Dedifferentiated amniotic fluid mesenchymal stem cell (primary cell): ENCODE data around the gene CABP1.
"Not testable (repeated sequence)": the region's sequence is repeated elsewhere in the genome, so short reads cannot be mapped to it uniquely, and the experiment has no call there.

Source experiments
- DNase-seq: peaks from one replicate; pipeline ENCODE4 v3.0.0-alpha.2; 2016; ENCODE audit errors: extremely low spot score

Gene CABP1

DNA sequence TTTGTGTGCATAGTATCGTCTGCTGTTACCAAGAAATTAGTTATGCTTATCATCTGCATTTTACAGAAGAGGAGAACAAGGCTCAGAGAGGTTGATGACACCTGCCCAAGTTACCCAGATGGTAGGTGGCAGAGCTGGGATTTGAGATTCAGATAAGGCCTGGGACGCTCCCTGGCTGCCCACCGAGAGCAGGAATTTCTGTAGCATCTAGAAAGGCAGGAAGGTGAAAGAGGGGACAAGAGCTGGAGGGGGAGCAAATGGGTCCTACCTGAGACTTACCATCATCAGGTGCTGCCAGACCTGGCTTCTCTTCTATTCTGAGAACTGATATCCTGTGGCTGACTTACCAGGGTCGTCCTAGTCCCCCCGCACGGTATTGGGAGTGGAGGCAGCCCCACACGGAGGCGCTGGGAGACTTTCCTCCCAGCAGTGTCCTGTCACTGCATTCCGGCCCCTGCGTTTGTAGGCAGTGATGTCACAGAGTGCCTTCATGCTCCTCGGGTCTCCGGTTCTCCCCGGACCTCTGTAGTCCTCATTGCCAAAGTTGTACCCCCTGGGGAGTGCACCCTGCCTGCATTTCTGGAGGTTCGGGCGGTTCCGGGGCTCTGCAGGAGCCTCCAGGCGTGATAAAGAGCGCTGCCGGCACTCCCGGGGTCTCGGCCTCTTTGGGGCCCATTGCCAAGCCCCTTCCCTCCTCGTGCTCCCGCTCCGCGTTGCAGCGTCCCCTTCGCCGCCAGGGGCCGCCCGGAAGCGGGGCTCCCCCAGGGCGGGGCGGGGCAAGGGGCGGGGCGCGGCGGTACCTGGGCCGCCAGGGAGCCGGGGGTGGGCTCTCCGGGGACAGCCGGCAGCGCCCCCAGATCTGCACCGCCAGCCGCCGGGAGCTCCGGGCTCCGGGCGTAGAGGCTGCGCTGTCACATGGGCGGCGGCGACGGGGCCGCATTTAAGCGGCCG, at the start of gene CABP1:
TSS of gene CABP1 (plus strand) at position 856 of the 951 bp plus-strand sequence. CDS start at position 916, 60 bp downstream.
- no peak for DNase-seq

GRCh38 chr12:120590741-120591407, 49.6 kb upstream of the CABP1 start:
- no peak for DNase-seq

DNA sequence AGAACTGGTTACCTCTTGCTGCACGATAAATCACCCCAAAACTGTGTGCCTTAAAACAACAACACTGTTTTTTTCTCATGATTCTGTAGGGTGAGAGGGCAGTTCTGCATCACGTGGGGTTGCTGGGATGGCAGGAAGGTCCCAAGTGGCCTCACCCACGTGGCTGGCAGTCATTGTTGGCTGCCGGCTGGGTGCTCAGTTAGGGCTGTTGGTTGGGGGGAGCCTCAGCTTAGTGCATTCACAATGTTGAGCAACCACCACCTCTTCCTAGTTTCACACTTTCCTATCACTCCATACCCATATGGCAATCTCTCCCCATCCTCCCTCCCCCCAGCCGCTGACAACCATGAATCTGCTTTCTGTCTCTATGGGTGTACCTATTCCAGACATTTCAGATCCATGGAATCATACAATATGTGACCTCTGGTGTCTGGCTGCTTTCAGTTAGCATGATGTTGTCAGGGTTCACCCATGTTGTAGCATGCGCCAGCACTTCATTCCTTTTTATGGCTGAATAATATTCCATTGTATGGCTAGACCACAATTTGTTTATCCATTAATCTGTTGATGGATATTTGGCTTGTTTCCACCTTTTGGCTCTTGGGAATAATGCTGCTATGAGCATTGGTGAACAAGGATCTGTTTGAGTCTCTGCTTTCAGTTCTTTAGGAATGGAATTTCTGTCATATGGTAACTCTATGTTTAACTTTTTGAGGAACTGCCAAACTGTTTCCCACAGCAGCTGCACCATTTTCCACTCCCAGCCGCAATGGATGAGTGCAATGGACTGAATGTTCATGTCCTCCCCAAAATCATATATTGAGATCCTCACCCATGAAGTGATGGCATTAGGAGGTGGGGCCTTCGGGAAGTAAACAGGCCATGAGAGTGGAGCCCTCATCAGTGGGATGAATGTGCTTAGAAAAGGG, 48.0 kb upstream of the CABP1 start:
- DNase-seq = no peak

- no peak for DNase-seq
These were observed 43.5 kb upstream of the CABP1 start for GRCh38 chr12:120596901-120597300.

- DNase-seq = no peak
These were observed 42.6 kb upstream of the CABP1 start for GRCh38 chr12:120597861-120598260.

DNA sequence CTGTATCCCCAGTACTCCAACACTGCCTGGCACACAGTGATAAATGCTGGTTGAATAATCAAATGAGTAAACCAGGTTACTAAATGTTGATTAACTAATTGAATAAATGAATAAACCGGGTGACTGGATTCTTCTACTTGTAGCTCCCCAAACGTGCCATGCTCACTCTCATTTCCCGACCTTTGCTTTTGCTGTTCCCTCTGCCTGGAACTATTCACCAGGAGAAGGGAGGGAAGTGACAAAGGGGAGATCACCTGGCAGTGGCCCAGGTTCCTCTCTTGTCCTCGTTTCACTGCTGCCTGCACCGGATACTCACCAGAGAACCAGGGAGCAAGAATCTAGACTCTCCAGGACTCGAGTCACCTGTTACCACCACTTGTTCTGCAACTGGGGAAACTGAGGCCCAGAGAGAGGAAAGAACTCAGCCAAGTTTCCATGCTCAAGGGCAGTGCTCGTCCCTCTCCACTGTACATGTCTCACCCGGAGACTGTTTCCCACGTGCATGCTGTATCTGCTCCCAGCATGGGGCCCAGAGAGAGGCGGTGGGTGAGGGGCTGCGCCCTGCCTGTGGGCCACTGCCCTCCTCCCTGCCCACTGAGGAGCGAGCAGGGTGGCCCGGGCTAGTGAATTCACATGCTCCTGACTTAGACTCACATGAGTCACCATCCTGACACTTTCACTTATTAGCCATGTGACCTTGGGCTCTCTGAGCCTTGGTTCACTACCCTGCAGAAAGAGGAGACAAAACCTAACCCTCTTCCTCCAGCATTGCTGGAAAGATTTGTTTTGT, 41.6 kb upstream of the CABP1 start:
- no peak for DNase-seq

GRCh38 chr12:120599672-120600552, 40.5 kb upstream of the CABP1 start:
- no peak for DNase-seq

DNA sequence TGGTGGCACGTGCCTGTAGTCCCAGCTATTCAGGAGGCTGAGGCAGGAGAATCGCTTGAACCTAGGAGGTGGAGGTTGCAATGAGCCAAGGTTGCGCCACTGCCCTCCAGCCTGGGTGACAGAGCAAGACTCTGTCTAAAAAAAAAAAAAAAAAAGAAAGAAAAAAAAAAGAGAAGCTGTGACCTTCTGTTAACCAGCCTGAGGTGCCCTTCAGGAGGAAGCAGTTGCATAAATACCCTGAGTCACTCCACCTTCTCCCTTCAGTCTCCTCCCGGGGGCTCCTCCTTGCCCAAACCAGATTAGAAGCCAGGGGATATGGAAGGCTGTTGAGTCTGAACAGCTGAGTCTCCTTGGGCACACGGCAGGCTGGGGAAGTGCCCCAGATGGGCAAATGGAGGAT, 38.0 kb upstream of the CABP1 start:
- DNase-seq = not testable (repeated sequence)

- no peak for DNase-seq
These were observed 29.9 kb upstream of the CABP1 start for GRCh38 chr12:120610560-120610959.

GRCh38 chr12:120611534-120611933, 28.9 kb upstream of the CABP1 start:
- not testable (repeated sequence) for DNase-seq

- no peak for DNase-seq
These were observed 25.6 kb upstream of the CABP1 start for GRCh38 chr12:120614848-120615247.

GRCh38 chr12:120617193-120617592, 23.2 kb upstream of the CABP1 start:
- DNase-seq = not testable (repeated sequence)

GRCh38 chr12:120617767-120618166, 22.7 kb upstream of the CABP1 start:
- not testable (repeated sequence) for DNase-seq

DNA sequence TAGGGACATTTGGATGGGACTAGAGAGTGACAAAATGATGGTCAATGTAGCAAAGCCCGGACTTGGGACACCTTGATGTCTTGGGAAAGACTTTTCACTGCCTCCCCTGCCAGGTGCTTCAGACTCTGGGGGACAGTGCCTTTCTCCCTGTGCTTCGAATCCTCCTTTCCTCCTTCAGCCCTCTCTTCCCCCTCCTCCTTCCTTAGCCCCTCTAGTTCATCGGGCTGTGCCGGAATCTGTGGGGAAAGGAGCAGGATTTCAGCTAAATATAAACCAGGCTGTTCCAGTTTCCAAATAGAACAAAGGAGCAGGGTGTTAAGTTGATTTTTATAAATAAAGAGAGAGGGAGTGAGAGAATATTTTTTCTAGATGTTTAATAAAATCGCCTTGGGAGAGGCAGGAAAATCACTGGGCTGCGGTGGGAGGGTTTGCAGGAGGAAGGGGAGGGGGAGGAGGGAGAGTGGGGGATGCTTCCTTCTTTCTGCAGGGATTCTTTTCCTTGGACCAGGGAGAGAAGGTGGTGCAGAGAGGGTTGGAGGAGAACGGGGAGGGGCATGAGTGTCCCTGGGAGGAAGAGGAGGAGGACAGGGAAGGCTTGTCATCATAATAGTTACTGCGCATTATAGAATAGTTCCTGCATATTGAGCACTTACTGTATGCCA, 21.3 kb upstream of the CABP1 start:
- no peak for DNase-seq

- no peak for DNase-seq
These were observed 19.8 kb upstream of the CABP1 start for GRCh38 chr12:120620624-120621023.

GRCh38 chr12:120625557-120626419, 14.6 kb upstream of the CABP1 start:
- DNase-seq = no peak

DNA sequence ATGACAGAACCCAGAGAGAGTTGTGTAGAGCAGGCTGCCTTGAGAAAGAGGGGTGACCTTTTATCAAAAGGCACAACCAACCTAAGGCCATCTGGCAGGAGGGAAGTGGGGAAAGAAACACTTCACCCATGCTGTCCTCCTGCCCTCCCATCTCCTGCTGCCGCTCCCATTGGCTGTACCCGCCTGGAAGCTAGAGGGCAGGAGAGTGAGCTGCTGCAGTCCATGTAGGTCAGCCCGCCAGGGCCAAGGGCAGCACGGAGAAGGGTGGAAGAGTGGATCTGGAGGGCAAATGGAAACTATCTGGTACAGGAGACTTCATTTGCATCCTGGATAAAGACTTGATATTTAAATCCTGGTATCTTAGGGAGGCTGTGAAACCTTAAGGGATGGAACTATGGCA, 11.5 kb upstream of the CABP1 start:
- no peak for DNase-seq

GRCh38 chr12:120630104-120630892, 10.1 kb upstream of the CABP1 start:
- no peak for DNase-seq
